Transverse colon (tissue), 4 donors: ENCODE measurements around the gene NRF1. TPM values are rescaled to one million over a fixed set of nuclear protein-coding genes. Genes with fewer than 3 reads are reported as not detected.
"Not testable (repeated sequence)": the region's sequence is repeated elsewhere in the genome, so short reads cannot be mapped to it uniquely, and the experiment has no call there.

Experiments used
- DNase-seq: peaks from one replicate; pipeline ENCODE4 v3.0.0-alpha.2; 2019
- H3K27ac ChIP-seq, 4 donors: fragments of 200-600 bp; sonication (generic); 2 replicates each; pipeline ENCODE4 v1.5.1; 2016 to 2018; ENCODE audit warnings: inconsistent platforms in 4 of 4
- H3K27me3 ChIP-seq: fragments of 200-600 bp; sonication (generic); 2 replicates; pipeline ENCODE4 v1.5.1; 2017; ENCODE audit warnings: inconsistent platforms
- H3K36me3 ChIP-seq, 4 donors: fragments of 200-600 bp; sonication (generic); 2 replicates each; pipeline ENCODE4 v1.5.1; 2017 to 2019; ENCODE audit warnings: inconsistent platforms in 4 of 4
- H3K4me1 ChIP-seq, 4 donors: fragments of 200-600 bp; sonication (generic); 2 replicates each; pipeline ENCODE4 v1.5.1; 2017 to 2020; ENCODE audit warnings: inconsistent platforms in 4 of 4
- H3K4me3 ChIP-seq, 4 donors: fragments of 200-600 bp; sonication (generic); 1 replicate in 1 of 4; 2 replicates in 3 of 4; pipeline versions ENCODE4 v1.5.1 to v1.6.1; 2017 to 2019; ENCODE audit warnings: inconsistent platforms in 4 of 4
- H3K9me3 ChIP-seq, 2 donors: fragments of 200-600 bp; sonication (generic); 2 replicates each; pipeline ENCODE4 v1.5.1; 2017 to 2019; ENCODE audit warnings: inconsistent platforms in 2 of 2
- EP300 ChIP-seq: sonication (generic); formaldehyde crosslinking; IDR thresholded peaks from one replicate; pipeline ENCODE4 v1.6.1; 2017; ENCODE audit warnings: antibody characterized with exemption, low read depth
- POLR2A ChIP-seq: fragments of 450-650 bp; IDR thresholded peaks from one replicate; pipeline ENCODE4 v1.6.1; 2016; ENCODE audit warnings: antibody characterized with exemption, mild to moderate bottlenecking, moderate library complexity
- POLR2AphosphoS5 ChIP-seq, 3 donors: sonication (generic); formaldehyde crosslinking; IDR thresholded peaks; one replicate each; pipeline ENCODE4 v1.6.1; 2016; ENCODE audit warnings: antibody characterized with exemption in 3 of 3
- WGBS, 2 donors: methylation state at CpG; one replicate each; pipeline ENCODE4 v1.1.5; 2018; ENCODE audit warnings: low coverage in 1 of 2; 5-methylcytosine and 5-hydroxymethylcytosine counted together
- in situ Hi-C, 4 donors: fragments of 200-750 bp; cut with MboI; loops; one replicate each; pipeline versions ENCODE4 v1.15.0 to v1.15.1; 2017; ENCODE audit warnings: low sequenced_read_pairs in 3 of 4, low pct_ligation_motif_present in 1 of 4, low pct_unique_long_range_greater_than_20kb in 1 of 4
- intact Hi-C: fragments of 100-400 bp; cut with DNase I; formaldehyde crosslinking; loops from one replicate; pipeline ENCODE4 v1.15.1; 2023; ENCODE audit warnings: low total_unique reads
- total RNA-seq, 4 donors: library from RNA; depleted of rRNA; stranded (reverse); fragments of >200 nt; gene quantifications; one replicate each; pipeline ENCODE4 v1.1.0, GENCODE V29; 2016
- TF ChIP-seq, protein P1 (sequence below), 5 experiments: fragments of 200-600 bp in 3 of 5; fragments of 450-650 bp in 2 of 5; sonication (generic) in 3 of 5; IDR thresholded peaks; 1 replicate in 2 of 5; 2 replicates in 3 of 5; pipeline ENCODE4 v1.5.1; 2016 to 2017; ENCODE audit warnings: antibody characterized with exemption in 5 of 5, inconsistent platforms in 3 of 5, mild to moderate bottlenecking in 2 of 5, moderate library complexity in 1 of 5

NRF1 gene
- total RNA-seq, 4 donors from 2014 or later, result 11.6 to 21.5 (median 15.3) TPM

DNA sequence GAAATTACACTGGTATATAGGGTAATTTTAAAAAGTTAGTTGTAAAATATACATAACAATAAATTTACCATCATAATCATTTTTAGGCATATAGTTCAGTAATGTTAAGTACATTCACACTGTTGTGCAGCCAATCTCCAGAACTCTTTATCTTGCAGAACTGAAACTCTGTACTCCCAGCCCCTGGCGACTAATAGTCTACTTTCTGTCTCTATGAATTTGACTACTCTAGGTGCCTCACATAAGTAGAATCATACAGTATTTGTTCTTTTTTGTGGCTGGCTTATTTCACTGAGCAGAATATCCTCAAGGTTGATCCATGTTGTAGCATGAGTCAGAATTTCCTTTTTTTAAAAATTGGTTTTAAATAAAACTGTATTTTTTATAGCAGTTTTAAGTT is 41.4 kb downstream of the NRF1 start:
- peaks cover 0 to 5% (median 1%) of the 10 kb centered on the region in 4 donors for H3K4me1 ChIP-seq
- no peaks in the 10 kb centered on the region for H3K27me3 ChIP-seq
- H3K4me3 ChIP-seq, result no peak overlapping the region
- TF ChIP-seq, protein P1, sequence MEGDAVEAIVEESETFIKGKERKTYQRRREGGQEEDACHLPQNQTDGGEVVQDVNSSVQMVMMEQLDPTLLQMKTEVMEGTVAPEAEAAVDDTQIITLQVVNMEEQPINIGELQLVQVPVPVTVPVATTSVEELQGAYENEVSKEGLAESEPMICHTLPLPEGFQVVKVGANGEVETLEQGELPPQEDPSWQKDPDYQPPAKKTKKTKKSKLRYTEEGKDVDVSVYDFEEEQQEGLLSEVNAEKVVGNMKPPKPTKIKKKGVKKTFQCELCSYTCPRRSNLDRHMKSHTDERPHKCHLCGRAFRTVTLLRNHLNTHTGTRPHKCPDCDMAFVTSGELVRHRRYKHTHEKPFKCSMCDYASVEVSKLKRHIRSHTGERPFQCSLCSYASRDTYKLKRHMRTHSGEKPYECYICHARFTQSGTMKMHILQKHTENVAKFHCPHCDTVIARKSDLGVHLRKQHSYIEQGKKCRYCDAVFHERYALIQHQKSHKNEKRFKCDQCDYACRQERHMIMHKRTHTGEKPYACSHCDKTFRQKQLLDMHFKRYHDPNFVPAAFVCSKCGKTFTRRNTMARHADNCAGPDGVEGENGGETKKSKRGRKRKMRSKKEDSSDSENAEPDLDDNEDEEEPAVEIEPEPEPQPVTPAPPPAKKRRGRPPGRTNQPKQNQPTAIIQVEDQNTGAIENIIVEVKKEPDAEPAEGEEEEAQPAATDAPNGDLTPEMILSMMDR (IDR thresholded peaks at IDR 0.05), result no peak
- intact Hi-C loops, result no loop called here
- DNase-seq, result no peak
- no peak overlapping the region for H3K27ac ChIP-seq
- H3K36me3 ChIP-seq, result peaks cover 0 to 8% (median 3%) of the 10 kb centered on the region in 4 donors
- no peaks in the 10 kb centered on the region for H3K9me3 ChIP-seq
- in situ Hi-C loops, result loop anchor here in 2 of 4 donors (25.0 kb wide), 2 partner anchors 159 to 359 kb away; no protein-coding TSS in a partner anchor
- 79 to 85% methylated on average over 1 of the region's 1 CpG for WGBS, 2 donors

DNA sequence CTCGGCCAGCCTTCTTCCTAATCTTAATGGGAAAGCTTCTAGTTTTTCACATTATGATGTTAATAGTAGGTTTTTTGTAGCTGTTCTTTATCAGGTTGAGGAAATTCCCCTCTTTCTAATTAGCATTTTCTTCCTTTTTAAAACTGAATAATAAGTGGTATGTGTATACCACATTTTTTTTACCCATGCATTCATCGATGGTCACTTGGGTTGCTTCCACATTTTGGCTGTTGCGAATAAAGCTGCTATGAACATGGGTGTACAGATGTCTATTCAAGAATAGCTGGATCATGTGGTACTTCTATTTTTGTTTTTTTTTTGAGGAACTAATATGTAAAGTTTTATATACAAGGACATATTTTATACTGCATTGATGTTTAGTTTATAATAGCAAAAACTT is 44.3 kb downstream of the NRF1 start:
- H3K27ac ChIP-seq, result no peak overlapping the region
- H3K4me3 ChIP-seq, result no peak overlapping the region
- WGBS, 2 donors, result 71 to 89% methylated on average over 2 to 3 of the region's 3 CpGs
- intact Hi-C loops (no loop called here), in situ Hi-C loops (loop anchor here in 2 of 4 donors (25.0 kb wide), 2 partner anchors 156 to 356 kb away; no protein-coding TSS in a partner anchor)
- TF ChIP-seq, protein P1 (IDR thresholded peaks at IDR 0.05), result no peak
- TF ChIP-seq EP300 (no peak), POLR2A (no peak)
- H3K4me1 ChIP-seq, result peaks cover 0 to 5% (median 1%) of the 10 kb centered on the region in 4 donors
- H3K27me3 ChIP-seq, result no peaks in the 10 kb centered on the region
- peaks cover 0 to 37% (median 15%) of the 10 kb centered on the region in 4 donors for H3K36me3 ChIP-seq
- DNase-seq, result no peak
- H3K9me3 ChIP-seq, result peaks cover 0 to under 1% of the 10 kb centered on the region in 2 donors

DNA sequence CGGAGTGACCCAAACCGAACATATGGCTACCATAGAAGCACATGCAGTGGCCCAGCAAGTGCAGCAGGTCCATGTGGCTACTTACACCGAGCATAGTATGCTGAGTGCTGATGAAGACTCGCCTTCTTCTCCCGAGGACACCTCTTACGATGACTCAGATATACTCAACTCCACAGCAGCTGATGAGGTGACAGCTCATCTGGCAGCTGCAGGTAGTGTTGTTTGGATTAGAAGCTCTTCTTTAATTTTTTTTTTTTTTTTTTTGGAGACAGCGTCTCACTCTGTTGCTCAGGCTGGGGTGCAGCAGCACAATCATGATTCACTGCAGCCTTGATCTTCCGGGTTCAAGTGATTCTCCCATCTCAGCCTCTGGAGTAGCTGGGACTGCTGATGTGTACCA is 45.8 kb downstream of the NRF1 start:
- peaks cover 0 to 48% (median 22%) of the 10 kb centered on the region in 4 donors for H3K36me3 ChIP-seq
- no peak for DNase-seq
- intact Hi-C loops (no loop called here), in situ Hi-C loops (loop anchor here in 2 of 4 donors (25.0 kb wide), 2 partner anchors 155 to 355 kb away; no protein-coding TSS in a partner anchor)
- H3K4me1 ChIP-seq, result peaks cover 0 to 5% (median 1%) of the 10 kb centered on the region in 4 donors
- no peak overlapping the region for H3K4me3 ChIP-seq
- H3K27me3 ChIP-seq, result no peaks in the 10 kb centered on the region
- peaks cover 8 to 9% of the 10 kb centered on the region in 2 donors for H3K9me3 ChIP-seq
- H3K27ac ChIP-seq, result no peak overlapping the region
- TF ChIP-seq, protein P1 (IDR thresholded peaks at IDR 0.05), result no peak
- TF ChIP-seq POLR2A (no peak), POLR2AphosphoS5 (IDR thresholded peaks at IDR 0.05) (no peak), EP300 (no peak)
- whole genome bisulfite sequencing, 2 donors, result 91 to 92% methylated on average over 6 to 8 of the region's 8 CpGs

DNA sequence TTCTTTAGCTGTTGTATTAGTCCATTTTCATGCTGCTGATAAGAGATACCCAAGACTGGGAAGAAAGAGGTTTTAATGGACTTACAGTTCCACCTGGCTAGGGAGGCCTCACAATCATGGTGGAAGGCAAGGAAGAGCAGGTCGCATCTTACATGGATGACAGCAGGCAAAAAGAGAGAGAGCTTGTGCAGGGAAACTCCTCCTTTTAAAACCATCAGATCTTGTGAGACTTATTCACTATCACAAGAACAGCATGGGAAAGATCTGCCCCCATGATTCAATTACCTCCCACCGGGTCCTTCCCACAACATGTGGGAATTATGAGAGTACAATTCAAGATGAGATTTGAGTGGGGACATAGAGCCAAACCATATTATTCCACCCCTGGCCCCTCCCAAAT is 48.4 kb downstream of the NRF1 start:
- intact Hi-C loops, H3K9me3 ChIP-seq, H3K27me3 ChIP-seq, H3K27ac ChIP-seq, H3K4me3 ChIP-seq, H3K4me1 ChIP-seq, DNase-seq: not testable (repeated sequence)
- in situ Hi-C loops, result loop anchor here in 3 of 4 donors (10.0 to 25.0 kb wide), 3 partner anchors 145 to 352 kb away; no protein-coding TSS in a partner anchor
- WGBS, 2 donors, result 73 to 83% methylated on average over 2 of the region's 2 CpGs
- H3K36me3 ChIP-seq, result peaks cover 0 to 48% (median 22%) of the 10 kb centered on the region in 4 donors
